H1 (cell line): ENCODE results near the gene PTPMT1. TPM values are rescaled to one million over a fixed set of nuclear protein-coding genes. Genes with fewer than 3 reads are reported as not detected.

Source experiments
- EGR1 ChIP-seq: IDR thresholded peaks from 2 replicates; pipeline ENCODE4 v1.6.1; 2011; ENCODE audit warnings: low read depth, low read length, borderline replicate concordance
- TAF1 ChIP-seq: IDR thresholded peaks from 2 replicates; pipeline ENCODE4 v1.6.1; 2011; ENCODE audit warnings: mild to moderate bottlenecking, low read depth, low read length
- polyA plus RNA-seq, 7 experiments: library from polyadenylated mRNA; depleted of rRNA in 3 of 7; stranded (reverse) in 5 of 7; unstranded in 2 of 7; fragments of >200 nt in 5 of 7; fragments of 200-250 nt in 2 of 7; gene quantifications; 1 replicate in 5 of 7; 2 replicates in 1 of 7; 4 replicates in 1 of 7; pipeline versions ENCODE4 v1.2.1 to v1.2.3, GENCODE V29; 2011 to 2013; ENCODE audit warnings: missing spikeins in 2 of 7, mixed read lengths in 2 of 7
- total RNA-seq: library from RNA; stranded (reverse); fragmentation: NEBNext Ultra II Directional; extraction: Animal tissue kit (Norgen Biotek cat#: 25700); gene quantifications from 2 replicates; pipeline ENCODE4 v1.2.1, GENCODE V29; 2021
- TF ChIP-seq, protein P1 (sequence below), 3 experiments: IDR thresholded peaks; 1 replicate in 2 of 3; 2 replicates in 1 of 3; pipeline versions ENCODE4 v1.5.1 to v1.6.1; 2011; ENCODE audit warnings: low read length in 3 of 3, mild to moderate bottlenecking in 3 of 3, inconsistent platforms in 2 of 3, low read depth in 1 of 3, moderate library complexity in 1 of 3; ENCODE audit not compliant: insufficient read depth in 1 of 3; ENCODE audit errors: control extremely low read depth in 1 of 3

PTPMT1 gene
- total and polyA plus RNA-seq, 2 of the 8 experiments (the other 6 are each of a cell fraction or from before 2014, with no cell fraction given): 44.8 to 105 TPM

DNA sequence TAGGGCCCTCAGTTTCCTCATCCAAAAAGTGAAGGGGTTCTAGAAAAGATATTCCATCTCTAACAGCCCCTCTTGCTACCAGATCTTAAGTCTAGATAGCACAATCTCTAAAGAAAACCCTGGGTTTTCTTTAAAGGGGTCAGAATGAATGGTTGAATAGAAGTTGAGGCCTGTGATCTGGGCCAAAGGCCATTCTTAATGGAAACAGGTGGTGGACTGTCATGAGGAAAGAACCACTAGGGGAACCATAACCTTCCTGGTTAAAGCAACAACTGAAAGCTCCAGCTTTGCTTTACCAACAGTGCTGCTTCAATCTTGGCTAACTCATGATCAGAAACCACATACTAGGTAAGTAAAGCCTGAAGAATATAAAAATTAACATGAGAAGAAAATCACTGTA, 14.3 kb upstream of the PTPMT1 start (continued):
- TF ChIP-seq, protein P1, sequence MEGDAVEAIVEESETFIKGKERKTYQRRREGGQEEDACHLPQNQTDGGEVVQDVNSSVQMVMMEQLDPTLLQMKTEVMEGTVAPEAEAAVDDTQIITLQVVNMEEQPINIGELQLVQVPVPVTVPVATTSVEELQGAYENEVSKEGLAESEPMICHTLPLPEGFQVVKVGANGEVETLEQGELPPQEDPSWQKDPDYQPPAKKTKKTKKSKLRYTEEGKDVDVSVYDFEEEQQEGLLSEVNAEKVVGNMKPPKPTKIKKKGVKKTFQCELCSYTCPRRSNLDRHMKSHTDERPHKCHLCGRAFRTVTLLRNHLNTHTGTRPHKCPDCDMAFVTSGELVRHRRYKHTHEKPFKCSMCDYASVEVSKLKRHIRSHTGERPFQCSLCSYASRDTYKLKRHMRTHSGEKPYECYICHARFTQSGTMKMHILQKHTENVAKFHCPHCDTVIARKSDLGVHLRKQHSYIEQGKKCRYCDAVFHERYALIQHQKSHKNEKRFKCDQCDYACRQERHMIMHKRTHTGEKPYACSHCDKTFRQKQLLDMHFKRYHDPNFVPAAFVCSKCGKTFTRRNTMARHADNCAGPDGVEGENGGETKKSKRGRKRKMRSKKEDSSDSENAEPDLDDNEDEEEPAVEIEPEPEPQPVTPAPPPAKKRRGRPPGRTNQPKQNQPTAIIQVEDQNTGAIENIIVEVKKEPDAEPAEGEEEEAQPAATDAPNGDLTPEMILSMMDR (IDR thresholded peaks at IDR 0.05; ENCODE audit: control extremely low read depth in 1 of 3, insufficient read depth in 1 of 3, low read depth in 1 of 3, low read length in 3 of 3): peak in 2 of 3 experiments; percentile 33 to 53; a peak in 3 of 4 replicates
- no peak for TF ChIP-seq EGR1
- no peak for TF ChIP-seq TAF1
